Fibroblast of skin of abdomen (primary cell): Measurements from ENCODE around the gene PALMD.

Experiments used
- DNase-seq: peaks from one replicate; pipeline ENCODE4 v3.0.0-alpha.2; 2013

Gene PALMD

GRCh38 chr1:99635664-99636063 is 10.2 kb upstream of the PALMD start:
- DNase-seq: no peak

GRCh38 chr1:99636647-99637175 is 9.2 kb upstream of the PALMD start:
- DNase-seq: no peak

- no peak for DNase-seq
Measured at GRCh38 chr1:99638853-99639252, 7.1 kb upstream of the PALMD start.

- DNase-seq: no peak
Measured at GRCh38 chr1:99639408-99639807, 6.5 kb upstream of the PALMD start.

GRCh38 chr1:99639945-99640344 is 6.0 kb upstream of the PALMD start:
- DNase-seq: no peak

DNA sequence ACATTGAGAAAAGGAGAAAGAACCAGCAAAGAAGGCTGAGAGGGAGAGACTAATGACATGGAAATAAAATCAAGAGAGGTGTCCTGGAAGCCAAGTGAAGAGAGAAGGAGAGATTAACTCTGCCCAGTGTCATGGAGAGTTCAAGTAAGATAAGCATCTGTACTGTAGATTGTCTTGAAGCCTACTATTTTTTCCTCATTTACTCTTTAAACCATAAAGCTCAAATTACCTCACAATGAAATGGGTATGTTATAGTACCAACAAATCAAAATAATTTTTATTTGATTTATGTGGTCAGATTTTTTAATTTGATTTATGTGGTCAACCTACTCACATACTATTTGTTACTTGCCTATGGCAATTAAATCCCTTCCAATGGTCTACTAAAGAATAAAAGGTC is 5.2 kb upstream of the PALMD start:
- no peak for DNase-seq

DNA sequence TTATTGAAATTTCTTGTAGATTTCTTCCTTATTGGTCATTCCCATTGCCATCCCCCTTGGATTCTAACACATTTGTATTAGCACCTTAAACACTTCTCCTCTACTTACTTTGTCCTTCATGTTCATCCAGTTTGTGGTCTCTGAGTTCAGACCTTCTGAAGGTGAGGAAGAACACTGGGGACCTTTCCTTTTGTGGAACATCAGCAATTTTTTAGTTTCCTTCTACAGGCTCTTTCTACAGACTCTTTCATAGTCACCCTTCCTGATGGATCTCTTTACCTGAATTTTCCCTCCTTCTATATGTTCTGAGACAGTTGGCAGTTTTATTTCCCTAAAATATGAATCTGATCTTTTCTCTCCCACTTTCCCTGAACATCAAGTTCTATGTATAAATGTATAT is 4.4 kb upstream of the PALMD start:
- no peak for DNase-seq

GRCh38 chr1:99642053-99642452 is 3.9 kb upstream of the PALMD start:
- no peak for DNase-seq

DNA sequence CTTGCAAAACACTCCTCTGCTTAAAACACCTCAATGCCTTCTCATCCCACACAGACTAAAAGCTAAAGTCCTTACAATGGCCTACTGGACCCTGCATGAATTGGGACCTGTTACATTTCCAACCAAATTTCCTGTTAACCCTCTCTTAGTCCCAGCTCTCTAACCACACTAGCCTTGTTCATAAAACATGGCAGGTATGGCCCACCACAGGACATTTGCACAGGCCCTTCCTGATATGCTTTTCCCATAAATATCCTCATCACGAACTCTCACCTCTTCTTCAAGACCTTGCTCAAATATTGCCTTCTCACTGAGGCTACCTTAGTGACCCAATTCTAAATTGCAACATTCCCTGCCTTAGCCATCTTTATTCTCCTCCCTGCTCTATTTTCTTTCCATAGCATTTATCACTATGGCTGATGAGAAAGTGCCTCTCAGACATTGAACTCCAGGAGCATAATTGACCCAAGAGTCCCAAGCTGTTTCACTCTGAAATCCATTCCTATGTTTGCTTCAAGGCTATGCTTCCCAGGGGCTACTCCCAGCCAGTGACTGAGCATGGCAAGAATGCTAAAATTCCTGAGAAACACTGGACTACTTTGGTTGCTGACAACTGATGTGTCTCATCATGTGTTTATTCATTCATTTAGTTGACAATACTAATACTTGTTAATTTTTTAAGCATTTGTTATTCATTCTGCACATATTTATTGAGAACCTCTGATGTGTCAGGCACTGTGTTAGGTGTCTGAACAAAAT is 2.7 kb upstream of the PALMD start:
- DNase-seq: peak; percentile 52

- DNase-seq: no peak
Measured at GRCh38 chr1:99644279-99645004, 1.5 kb upstream of the PALMD start.

- DNase-seq: no peak
Measured at GRCh38 chr1:99645203-99645602, 710 bp upstream of the PALMD start.

DNA sequence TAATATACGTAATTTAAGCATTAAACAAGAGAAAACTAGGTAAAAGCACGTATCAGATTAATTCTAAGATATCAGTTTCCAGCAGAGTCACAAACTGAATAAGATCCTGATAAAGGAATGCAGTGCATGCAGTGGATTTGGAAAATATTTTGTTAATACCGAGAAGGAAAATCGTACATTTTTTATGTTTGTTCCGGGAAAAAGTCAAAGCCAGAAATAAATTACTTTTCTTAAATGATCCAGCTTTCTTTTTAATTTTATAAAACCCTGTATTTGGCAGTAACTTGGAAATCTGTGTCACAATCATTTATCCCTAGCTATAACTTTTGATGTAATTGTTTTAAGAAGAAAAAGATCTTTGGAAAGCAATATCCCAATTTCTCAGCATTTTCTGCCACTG is 955 bp downstream of the PALMD start:
- DNase-seq: no peak

DNA sequence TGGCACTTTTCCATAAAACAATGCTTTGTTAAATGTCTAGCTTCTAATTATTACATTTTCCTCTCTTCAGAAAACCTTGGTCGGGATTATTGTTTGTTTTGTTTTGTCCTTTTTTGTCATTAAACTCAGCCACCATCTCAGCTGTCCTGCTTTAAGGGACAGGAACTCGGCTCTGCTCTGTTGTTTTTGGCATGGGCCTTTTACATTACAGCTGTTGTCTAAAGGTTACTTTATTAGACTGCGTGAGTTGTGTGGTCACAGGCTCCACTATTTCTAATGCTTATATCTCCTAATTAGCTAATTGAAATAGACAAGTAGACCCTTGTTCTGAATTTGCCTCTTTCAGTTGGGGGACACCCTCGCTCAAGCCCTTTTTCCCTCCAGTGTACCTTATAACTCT is 1.6 kb downstream of the PALMD start:
- DNase-seq: no peak

GRCh38 chr1:99648107-99648506 is 2.2 kb downstream of the PALMD start:
- DNase-seq: no peak

DNA sequence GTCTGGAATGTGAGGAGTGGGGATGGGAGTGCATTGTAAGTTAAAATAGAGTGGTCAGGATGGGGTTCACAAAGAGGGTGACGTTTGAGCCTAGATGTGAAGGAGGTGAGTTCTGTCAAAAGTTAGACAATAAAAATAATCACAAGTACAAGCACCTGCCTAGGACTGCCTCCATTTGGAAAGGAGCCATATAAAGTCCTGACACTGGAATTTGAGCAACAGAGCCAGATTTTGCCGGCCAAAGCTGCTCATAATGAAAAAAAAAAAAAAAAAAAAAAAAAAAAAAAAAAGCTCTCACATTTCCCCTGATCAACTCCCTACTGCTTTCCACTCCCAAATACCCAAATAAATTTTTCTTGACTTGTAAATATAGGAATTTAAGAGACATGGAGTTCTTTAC is 4.1 kb downstream of the PALMD start:
- no peak for DNase-seq

DNA sequence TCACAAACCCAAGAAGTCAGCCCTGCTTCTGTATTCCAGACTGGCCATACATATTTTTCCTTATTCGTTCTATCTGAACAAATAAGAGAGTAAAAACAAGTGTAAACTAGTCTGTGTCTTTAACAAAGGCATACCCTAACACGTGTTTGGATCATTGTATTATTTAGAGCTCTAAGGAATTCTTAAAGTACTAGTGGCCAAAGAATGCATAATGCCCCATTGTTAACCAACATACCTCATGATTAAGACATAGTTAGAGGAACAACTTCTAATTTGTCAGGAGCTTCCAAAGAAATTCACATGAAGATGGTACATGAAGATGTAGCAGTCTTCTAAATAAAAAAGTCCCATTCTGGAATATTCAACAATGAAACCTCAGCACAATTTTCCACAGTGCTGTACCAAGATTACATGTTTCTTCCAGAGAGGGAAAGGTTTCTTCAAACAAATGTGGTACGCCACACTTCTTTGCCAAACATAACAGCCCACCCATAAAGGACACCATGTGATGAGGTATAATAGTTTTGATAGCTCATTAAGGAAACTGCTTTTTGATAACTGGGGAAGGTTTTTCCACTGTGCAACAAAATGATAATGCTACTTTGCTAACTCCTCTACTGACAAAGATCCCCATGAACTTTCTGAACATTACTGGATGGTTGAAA is 5.0 kb downstream of the PALMD start:
- DNase-seq: peak; percentile 30

GRCh38 chr1:99652881-99653281 is 7.0 kb downstream of the PALMD start:
- peak; percentile 35 for DNase-seq

DNA sequence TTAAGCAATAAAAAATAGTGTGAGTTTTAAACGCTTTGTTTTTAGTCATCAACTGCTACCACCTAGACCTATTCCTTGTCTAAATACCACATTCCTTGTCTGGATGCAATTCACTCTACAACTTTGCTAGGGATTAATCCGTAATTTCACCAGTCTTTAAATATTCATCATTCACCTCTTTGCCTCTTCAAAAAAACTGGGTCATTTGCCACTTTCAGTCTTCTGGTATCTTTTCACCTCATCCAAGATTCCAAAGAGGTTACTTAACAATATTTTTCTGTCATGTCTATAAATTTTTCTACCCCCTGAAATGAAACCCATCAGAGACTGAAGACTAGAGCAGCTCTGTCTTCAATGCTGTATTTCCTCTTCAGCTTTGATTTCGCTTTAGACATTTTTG is 9.5 kb downstream of the PALMD start:
- peak; percentile 52 for DNase-seq

DNA sequence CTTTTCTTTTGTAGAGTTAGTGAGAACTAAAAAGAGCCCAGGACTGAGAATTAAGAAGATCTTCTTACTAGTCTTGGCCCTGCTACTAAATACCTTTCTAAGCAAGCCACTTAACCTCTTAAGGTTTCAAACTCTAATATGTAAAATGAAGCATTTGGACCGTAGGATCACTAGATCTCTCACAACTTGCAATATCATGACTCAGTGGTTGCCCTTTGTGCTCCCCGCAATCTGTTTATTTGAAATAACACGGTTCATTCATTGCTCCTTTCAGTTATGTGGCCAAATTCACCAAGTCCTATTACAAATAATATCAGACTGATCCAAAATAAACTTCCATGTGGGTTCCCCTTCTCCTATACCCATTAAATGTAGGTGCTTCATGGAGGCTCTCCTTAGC is 10.8 kb downstream of the PALMD start:
- no peak for DNase-seq

DNA sequence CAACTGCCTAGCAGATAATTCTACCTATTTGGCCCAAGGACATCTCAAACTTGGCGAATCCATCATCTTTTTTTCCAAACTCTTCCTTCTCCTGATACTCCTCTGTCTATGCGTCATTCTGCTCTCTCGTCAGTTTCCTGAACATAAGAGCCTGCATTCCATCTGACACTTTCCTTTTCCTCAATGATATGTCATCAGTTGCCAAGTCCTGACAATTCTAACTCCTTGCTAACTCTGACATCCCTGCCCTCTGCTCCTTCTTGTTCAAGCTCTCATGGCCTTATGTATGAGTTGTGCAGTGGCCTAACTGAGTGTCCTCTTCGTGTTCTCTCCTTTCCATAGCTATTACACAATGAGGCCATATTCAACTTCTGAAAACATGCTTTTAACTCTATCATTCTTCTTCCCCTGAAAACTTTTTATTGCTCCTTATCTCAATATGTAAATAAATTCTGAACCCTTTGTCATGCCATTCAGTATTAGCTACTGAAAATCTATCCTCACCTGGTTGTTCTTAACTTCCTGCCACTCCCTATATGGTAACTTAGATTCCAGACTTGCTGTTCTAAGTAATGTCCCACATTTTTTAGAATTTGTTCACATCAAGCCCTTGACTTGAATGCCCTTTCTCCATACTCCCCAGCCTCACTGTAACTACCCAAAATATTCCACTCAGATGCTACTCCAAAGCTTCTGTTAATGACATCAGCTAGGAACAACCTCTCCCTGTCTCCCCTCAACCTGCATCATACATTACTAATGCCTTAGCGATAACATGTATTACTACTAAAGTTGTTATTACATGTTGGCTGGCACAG is 11.5 kb downstream of the PALMD start:
- peak; percentile 42 for DNase-seq

DNA sequence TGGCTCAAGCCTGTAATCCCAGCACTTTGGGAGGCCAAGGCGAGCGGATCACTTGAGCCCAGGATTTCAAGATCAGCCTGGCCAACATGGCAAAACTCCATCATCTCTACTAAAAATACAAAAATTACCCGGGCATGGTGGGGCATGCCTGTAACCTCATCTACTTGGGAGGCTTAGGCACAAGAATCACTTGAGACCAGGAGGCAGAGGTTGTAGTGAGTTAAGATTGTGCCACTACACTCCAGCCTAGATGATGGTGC is 12.0 kb downstream of the PALMD start:
- DNase-seq: no peak

DNA sequence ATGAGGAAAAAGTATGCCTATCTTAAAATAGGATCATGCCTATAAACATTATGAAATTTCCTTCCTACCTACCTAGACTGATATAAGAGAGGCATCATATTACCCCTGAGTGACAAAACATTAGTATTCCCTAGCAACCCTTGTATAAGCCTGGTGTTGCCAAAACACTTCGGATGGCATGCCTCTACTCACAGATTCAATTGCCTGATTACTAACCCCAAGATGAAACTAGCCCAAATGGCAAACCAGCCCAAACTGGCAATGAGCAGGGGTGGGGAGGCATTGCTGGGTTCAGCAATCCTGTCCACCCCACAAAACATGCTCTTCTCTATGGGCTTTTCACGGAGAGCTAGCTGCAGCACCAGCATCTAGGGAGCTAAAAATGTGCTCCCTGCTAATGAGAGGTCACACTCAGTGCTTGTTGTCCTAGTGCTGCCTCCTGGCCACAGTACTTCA is 13.9 kb downstream of the PALMD start:
- no peak for DNase-seq

- DNase-seq: no peak
Measured at GRCh38 chr1:99660496-99660895, 14.6 kb downstream of the PALMD start.
